Right cardiac atrium (tissue), 5 donors: ENCODE data around the gene TBC1D22A. TPM values are rescaled to one million over a fixed set of nuclear protein-coding genes. Genes with fewer than 3 reads are reported as not detected.

Experiments used
- ATAC-seq, 2 donors: fragments of 200-7000 bp; cut with Tn5 transposase; one replicate each; pipeline versions ENCODE4 v1.8.0 to v1.9.1; 2020; ENCODE audit warnings: moderate library complexity in 2 of 2, mild to moderate bottlenecking in 1 of 2
- DNase-seq, 3 donors: peaks; one replicate each; pipeline ENCODE4 v3.0.0-alpha.2; 2020
- H3K27ac ChIP-seq: one replicate; pipeline ENCODE4 v1.5.1; 2013; ENCODE audit warnings: mild to moderate bottlenecking, low read length, control low read depth, moderate library complexity
- H3K27me3 ChIP-seq: one replicate; pipeline ENCODE4 v1.6.1; 2013; ENCODE audit not compliant: control insufficient read depth, insufficient read depth
- H3K4me1 ChIP-seq: one replicate; pipeline ENCODE4 v1.6.1; 2013; ENCODE audit warnings: low read length; ENCODE audit not compliant: control insufficient read depth, insufficient read depth
- H3K4me3 ChIP-seq: one replicate; pipeline ENCODE4 v1.5.1; 2013; ENCODE audit warnings: low read length, control low read depth
- H3K9me3 ChIP-seq: one replicate; pipeline ENCODE4 v1.6.1; 2013; ENCODE audit warnings: low read length; ENCODE audit not compliant: control insufficient read depth
- WGBS: extraction: QIAGEN DNeasy Blood & Tissue Kit; methylation state at CpG from one replicate; pipeline ENCODE4 v1.1.7; 2013; 5-methylcytosine and 5-hydroxymethylcytosine counted together
- intact Hi-C, 4 donors: fragments of 100-400 bp; cut with DNase I; formaldehyde crosslinking; loops; one replicate each; pipeline versions ENCODE4 v1.11.0 to v1.14.0; 2022 to 2023
- polyA plus RNA-seq: library from polyadenylated mRNA; stranded (reverse); fragments of 200-250 nt; gene quantifications from one replicate; pipeline ENCODE4 v1.2.3, GENCODE V29; 2013
- total RNA-seq, 4 donors: library from RNA; stranded (reverse); fragmentation: NEBNext Ultra II Directional; extraction: Animal tissue kit (Norgen Biotek cat#: 25700); gene quantifications; one replicate each; pipeline ENCODE4 v1.2.1, GENCODE V29; 2021
- donor health status: healthy with polysubstance abuse.
- donor health status: DM: no; HTN: yes; CAD: no.
- donor health status: DM: no; HTN: no; CAD: no.
- donor health status: DM: no; HTN: yes; CAD: no; lungs with severe emphysema.
- donor health status: DM: yes; HTN: yes; CAD: no.

TBC1D22A gene
- total and polyA plus RNA-seq, 5 donors, result 12.0 to 17.3 (median 15.7) TPM

- Histone ChIP-seq H3K27ac (no peak overlapping the region), H3K27me3 (no peaks in the 10 kb centered on the region), H3K4me1 (no peaks in the 10 kb centered on the region), H3K9me3 (no peaks in the 10 kb centered on the region), H3K4me3 (no peak overlapping the region)
- DNase-seq, result peak in 1 of 3 donors; percentile 44
- 52% methylated on average over 23 of the region's 23 CpGs for WGBS
- peak; percentile 6 to 48 for ATAC-seq
- intact Hi-C loops, result no loop called here
Observed at GRCh38 chr22:47153854-47154525, 391.5 kb downstream of the TBC1D22A start.

- WGBS, result 14% methylated on average over 19 of the region's 19 CpGs
- Histone ChIP-seq H3K27ac (peak overlapping the region; percentile 2), H3K4me3 (peak overlapping the region; percentile 4), H3K9me3 (no peaks in the 10 kb centered on the region), H3K4me1 (no peaks in the 10 kb centered on the region), H3K27me3 (no peaks in the 10 kb centered on the region)
- peak; percentile 62 to 88 (median 87) for DNase-seq
- peak; percentile 80 to 81 for ATAC-seq
- intact Hi-C loops, result no loop called here
Observed at GRCh38 chr22:47154621-47155081, 392.2 kb downstream of the TBC1D22A start.

- intact Hi-C loops, result no loop called here
- no peak overlapping the region for H3K27ac ChIP-seq
- no peaks in the 10 kb centered on the region for H3K27me3 ChIP-seq
- no peaks in the 10 kb centered on the region for H3K9me3 ChIP-seq
- DNase-seq (peak in 2 of 3 donors; percentile 48 to 59), ATAC-seq (peak; percentile 34 to 53)
- H3K4me1 ChIP-seq, result no peaks in the 10 kb centered on the region
- H3K4me3 ChIP-seq, result no peak overlapping the region
- WGBS, result 66% methylated on average over 31 of the region's 31 CpGs
Observed at GRCh38 chr22:47155131-47155885, 392.9 kb downstream of the TBC1D22A start.

GRCh38 chr22:47155912-47156311, 393.5 kb downstream of the TBC1D22A start:
- ATAC-seq, result no peak
- H3K4me1 ChIP-seq, result no peaks in the 10 kb centered on the region

GRCh38 chr22:47156352-47157092, 394.1 kb downstream of the TBC1D22A start:
- DNase-seq (peak in 2 of 3 donors; percentile 26 to 61), ATAC-seq (no peak)
- Histone ChIP-seq H3K9me3 (no peaks in the 10 kb centered on the region), H3K4me1 (no peaks in the 10 kb centered on the region), H3K27me3 (no peaks in the 10 kb centered on the region), H3K27ac (no peak overlapping the region), H3K4me3 (no peak overlapping the region)
- WGBS, result 92% methylated on average over 25 of the region's 25 CpGs
- intact Hi-C loops, result no loop called here

More at GRCh38 chr22:47155912-47156311, 393.5 kb downstream of the TBC1D22A start:
- intact Hi-C loops, result no loop called here
- H3K4me3 ChIP-seq, result no peak overlapping the region
- DNase-seq, result peak in 2 of 3 donors; percentile 37 to 46
- no peaks in the 10 kb centered on the region for H3K27me3 ChIP-seq
- no peak overlapping the region for H3K27ac ChIP-seq
- H3K9me3 ChIP-seq, result no peaks in the 10 kb centered on the region
- WGBS, result 82% methylated on average over 9 of the region's 9 CpGs

- 90% methylated on average over 15 of the region's 15 CpGs for WGBS
- no peak for ATAC-seq
Observed at GRCh38 chr22:47157093-47157420, 394.6 kb downstream of the TBC1D22A start.

GRCh38 chr22:47157486-47158270, 395.2 kb downstream of the TBC1D22A start:
- no peaks in the 10 kb centered on the region for H3K9me3 ChIP-seq
- no peak overlapping the region for H3K27ac ChIP-seq
- WGBS, result 95% methylated on average over 37 of the region's 37 CpGs
- no peak for ATAC-seq
- intact Hi-C loops, result no loop called here
- peak in 2 of 3 donors; percentile 39 to 55 for DNase-seq
- no peaks in the 10 kb centered on the region for H3K27me3 ChIP-seq
- no peak overlapping the region for H3K4me3 ChIP-seq
- H3K4me1 ChIP-seq, result no peaks in the 10 kb centered on the region

More at GRCh38 chr22:47157093-47157420, 394.6 kb downstream of the TBC1D22A start:
- H3K27me3 ChIP-seq, result no peaks in the 10 kb centered on the region
- intact Hi-C loops, result no loop called here
- H3K27ac ChIP-seq, result no peak overlapping the region
- H3K4me3 ChIP-seq, result no peak overlapping the region
- peak in 2 of 3 donors; percentile 4 to 33 for DNase-seq
- no peaks in the 10 kb centered on the region for H3K4me1 ChIP-seq
- H3K9me3 ChIP-seq, result no peaks in the 10 kb centered on the region

- intact Hi-C loops, result no loop called here
- WGBS, result 92% methylated on average over 11 of the region's 11 CpGs
- Histone ChIP-seq H3K27me3 (no peaks in the 10 kb centered on the region), H3K4me3 (no peak overlapping the region), H3K9me3 (no peaks in the 10 kb centered on the region), H3K4me1 (no peaks in the 10 kb centered on the region), H3K27ac (no peak overlapping the region)
- peak in 2 of 3 donors; percentile 22 to 27 for DNase-seq
- ATAC-seq, result no peak
Observed at GRCh38 chr22:47158457-47158856, 396.0 kb downstream of the TBC1D22A start.

GRCh38 chr22:47159592-47159991, 397.1 kb downstream of the TBC1D22A start:
- Histone ChIP-seq H3K4me3 (no peak overlapping the region), H3K27me3 (no peaks in the 10 kb centered on the region), H3K4me1 (no peaks in the 10 kb centered on the region), H3K9me3 (no peaks in the 10 kb centered on the region), H3K27ac (no peak overlapping the region)
- ATAC-seq (no peak), DNase-seq (no peak)
- intact Hi-C loops, result no loop called here
- WGBS, result 97% methylated on average over 4 of the region's 4 CpGs

GRCh38 chr22:47160141-47160541, 397.7 kb downstream of the TBC1D22A start:
- H3K27me3 ChIP-seq, result no peaks in the 10 kb centered on the region
- no peak overlapping the region for H3K27ac ChIP-seq
- DNase-seq (peak in 2 of 3 donors; percentile 15 to 49), ATAC-seq (no peak)
- intact Hi-C loops, result no loop called here
- no peaks in the 10 kb centered on the region for H3K9me3 ChIP-seq
- H3K4me3 ChIP-seq, result no peak overlapping the region
- 94% methylated on average over 18 of the region's 18 CpGs for WGBS
- H3K4me1 ChIP-seq, result no peaks in the 10 kb centered on the region
